Astrocyte (in vitro differentiated cells and primary cell): ENCODE data around the gene FSTL5.

Experiments
- EZH2 ChIP-seq: IDR thresholded peaks from 2 replicates; pipeline ENCODE4 v1.6.1; 2012; ENCODE audit warnings: mild to moderate bottlenecking, low read length, inconsistent platforms; ENCODE audit not compliant: insufficient read depth
- TF ChIP-seq, protein P1 (sequence below): IDR thresholded peaks from 2 replicates; pipeline ENCODE4 v1.5.1; 2011; ENCODE audit warnings: low read depth, mild to moderate bottlenecking, inconsistent platforms, low read length, moderate library complexity; ENCODE audit not compliant: insufficient read depth

DNA sequence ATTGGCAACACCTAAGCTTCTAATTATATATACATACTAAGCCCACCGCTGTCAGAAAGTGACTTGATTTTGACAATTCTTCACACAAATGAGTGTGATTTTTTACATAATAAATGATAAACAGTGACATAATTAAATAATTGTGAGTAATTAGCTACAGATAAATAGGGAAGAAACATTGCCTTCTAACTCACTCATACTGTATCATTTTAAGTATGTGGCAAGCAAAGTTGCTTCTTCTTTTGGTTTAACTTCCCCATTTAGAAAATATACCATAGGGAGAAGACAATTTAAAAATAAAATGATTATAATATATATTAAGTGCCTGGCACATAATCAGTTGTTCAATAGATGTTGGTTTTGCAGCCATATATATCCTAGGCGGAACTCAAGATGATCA lies 644.2 kb downstream of the FSTL5 start:
- TF ChIP-seq EZH2 = no peak
- TF ChIP-seq, protein P1, sequence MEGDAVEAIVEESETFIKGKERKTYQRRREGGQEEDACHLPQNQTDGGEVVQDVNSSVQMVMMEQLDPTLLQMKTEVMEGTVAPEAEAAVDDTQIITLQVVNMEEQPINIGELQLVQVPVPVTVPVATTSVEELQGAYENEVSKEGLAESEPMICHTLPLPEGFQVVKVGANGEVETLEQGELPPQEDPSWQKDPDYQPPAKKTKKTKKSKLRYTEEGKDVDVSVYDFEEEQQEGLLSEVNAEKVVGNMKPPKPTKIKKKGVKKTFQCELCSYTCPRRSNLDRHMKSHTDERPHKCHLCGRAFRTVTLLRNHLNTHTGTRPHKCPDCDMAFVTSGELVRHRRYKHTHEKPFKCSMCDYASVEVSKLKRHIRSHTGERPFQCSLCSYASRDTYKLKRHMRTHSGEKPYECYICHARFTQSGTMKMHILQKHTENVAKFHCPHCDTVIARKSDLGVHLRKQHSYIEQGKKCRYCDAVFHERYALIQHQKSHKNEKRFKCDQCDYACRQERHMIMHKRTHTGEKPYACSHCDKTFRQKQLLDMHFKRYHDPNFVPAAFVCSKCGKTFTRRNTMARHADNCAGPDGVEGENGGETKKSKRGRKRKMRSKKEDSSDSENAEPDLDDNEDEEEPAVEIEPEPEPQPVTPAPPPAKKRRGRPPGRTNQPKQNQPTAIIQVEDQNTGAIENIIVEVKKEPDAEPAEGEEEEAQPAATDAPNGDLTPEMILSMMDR = no peak
